22Rv1 (cell line): Measurements from ENCODE around the gene SIRT7.

Source experiments
- ZFX ChIP-seq: fragments of 450-650 bp; IDR thresholded peaks from 2 replicates; pipeline ENCODE4 v1.6.1; 2017; ENCODE audit warnings: antibody characterized with exemption, borderline replicate concordance
- TF ChIP-seq, protein P1 (sequence below): fragments of 450-650 bp; IDR thresholded peaks from 2 replicates; pipeline ENCODE4 v1.5.1; 2017; ENCODE audit warnings: mild to moderate bottlenecking

DNA sequence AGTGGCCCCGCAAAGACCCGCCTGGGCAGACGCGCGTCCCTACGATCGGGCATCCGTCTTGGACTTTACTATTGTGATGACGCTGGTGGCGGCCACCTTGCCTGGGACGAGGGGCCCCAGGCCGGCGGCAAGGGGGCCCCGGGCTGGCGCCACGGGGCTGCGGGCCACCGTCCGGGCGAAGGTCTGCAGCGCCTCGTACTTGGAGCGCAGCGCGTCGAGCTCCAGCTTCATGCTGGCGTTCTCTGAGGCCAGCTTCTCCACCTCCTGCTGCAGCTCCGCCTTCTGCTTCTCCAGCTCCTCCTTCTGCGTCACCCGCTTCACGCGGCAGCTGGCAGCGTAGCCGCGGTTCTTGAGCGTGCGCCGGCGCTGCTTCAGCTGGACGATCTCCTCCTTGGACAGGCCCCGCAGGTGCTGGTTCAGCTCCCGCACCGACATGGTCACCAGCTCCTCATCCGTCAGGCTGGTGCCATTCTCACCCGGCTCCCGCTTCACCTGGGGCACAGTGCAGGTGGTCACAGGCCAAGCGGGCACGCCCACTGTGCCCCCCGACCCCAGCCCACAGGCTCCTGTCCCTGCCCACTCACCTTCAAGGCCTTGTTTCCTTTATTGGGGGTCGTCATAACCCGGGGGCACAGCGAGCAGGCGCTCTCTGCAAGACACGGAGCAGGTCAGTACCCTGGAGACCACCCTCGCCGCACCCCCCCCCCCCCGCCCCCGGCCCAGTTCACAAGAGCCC is 4.8 kb upstream of the SIRT7 start:
- TF ChIP-seq, protein P1, sequence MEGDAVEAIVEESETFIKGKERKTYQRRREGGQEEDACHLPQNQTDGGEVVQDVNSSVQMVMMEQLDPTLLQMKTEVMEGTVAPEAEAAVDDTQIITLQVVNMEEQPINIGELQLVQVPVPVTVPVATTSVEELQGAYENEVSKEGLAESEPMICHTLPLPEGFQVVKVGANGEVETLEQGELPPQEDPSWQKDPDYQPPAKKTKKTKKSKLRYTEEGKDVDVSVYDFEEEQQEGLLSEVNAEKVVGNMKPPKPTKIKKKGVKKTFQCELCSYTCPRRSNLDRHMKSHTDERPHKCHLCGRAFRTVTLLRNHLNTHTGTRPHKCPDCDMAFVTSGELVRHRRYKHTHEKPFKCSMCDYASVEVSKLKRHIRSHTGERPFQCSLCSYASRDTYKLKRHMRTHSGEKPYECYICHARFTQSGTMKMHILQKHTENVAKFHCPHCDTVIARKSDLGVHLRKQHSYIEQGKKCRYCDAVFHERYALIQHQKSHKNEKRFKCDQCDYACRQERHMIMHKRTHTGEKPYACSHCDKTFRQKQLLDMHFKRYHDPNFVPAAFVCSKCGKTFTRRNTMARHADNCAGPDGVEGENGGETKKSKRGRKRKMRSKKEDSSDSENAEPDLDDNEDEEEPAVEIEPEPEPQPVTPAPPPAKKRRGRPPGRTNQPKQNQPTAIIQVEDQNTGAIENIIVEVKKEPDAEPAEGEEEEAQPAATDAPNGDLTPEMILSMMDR = no peak
- no peak for TF ChIP-seq ZFX
